IMR-90 (cell line): Measurements from ENCODE around the gene ZNF253. TPM values are rescaled to one million over a fixed set of nuclear protein-coding genes. Genes with fewer than 3 reads are reported as not detected.

Source experiments
- ATAC-seq: fragments of 200-7000 bp; cut with Tn5 transposase; 2 replicates; pipeline ENCODE4 v1.9.1; 2020; ENCODE audit warnings: low read depth, mild to moderate bottlenecking, moderate library complexity
- BruUV-seq: library from RNA; stranded (reverse); fragments of 400-500 nt; replicated peaks from 2 replicates; lab custom pipeline; 2021; lab: Mats Ljungman, UMichigan
- CTCF ChIA-PET: fragments of 300-600 bp; formaldehyde crosslinking; extraction: SDS; loops from one replicate; lab custom pipeline; 2021; ENCODE audit warnings: antibody characterized with exemption; lab: Yijun Ruan, JAX
- POLR2A ChIA-PET: fragments of 300-600 bp; sonication (Branson Sonifier 250); formaldehyde crosslinking; loops from one replicate; lab custom pipeline; 2022; ENCODE audit warnings: antibody characterized with exemption; ENCODE audit not compliant: unreplicated experiment; lab: Charles Lee
- DNase-seq: peaks from one replicate; pipeline ENCODE4 v3.0.0; 2013
- H2AFZ ChIP-seq: replicated peaks from 2 replicates; pipeline ENCODE3; 2013; ENCODE audit warnings: low read length, mild to moderate bottlenecking; ENCODE audit not compliant: poor library complexity
- H2AK5ac ChIP-seq: 2 replicates; pipeline ENCODE4 v1.6.1; 2013; ENCODE audit warnings: low read depth, low read length, inconsistent platforms
- H2AK9ac ChIP-seq: replicated peaks from 2 replicates; pipeline ENCODE3; 2013; ENCODE audit warnings: mild to moderate bottlenecking, low read depth, low read length, moderate library complexity; ENCODE audit not compliant: poor library complexity
- H2BK120ac ChIP-seq: 2 replicates; pipeline ENCODE4 v1.6.1; 2013; ENCODE audit warnings: low read depth, low read length, inconsistent platforms
- H2BK15ac ChIP-seq: 3 replicates; pipeline ENCODE4 v1.6.1; 2013; ENCODE audit warnings: low read depth, low read length, inconsistent platforms
- H2BK20ac ChIP-seq: 2 replicates; pipeline ENCODE4 v1.6.1; 2013; ENCODE audit warnings: low read depth, mild to moderate bottlenecking, inconsistent platforms, low read length, moderate library complexity
- H2BK5ac ChIP-seq: 2 replicates; pipeline ENCODE4 v1.6.1; 2013; ENCODE audit warnings: mild to moderate bottlenecking, low read depth, low read length, inconsistent platforms; ENCODE audit not compliant: poor library complexity, severe bottlenecking
- H3K14ac ChIP-seq: replicated peaks from 2 replicates; pipeline ENCODE4 v1.6.1; 2013; ENCODE audit warnings: low read depth, low read length, inconsistent platforms
- H3K18ac ChIP-seq: 2 replicates; pipeline ENCODE4 v1.6.1; 2013; ENCODE audit warnings: low read depth, low read length, control low read depth
- H3K23ac ChIP-seq: 2 replicates; pipeline ENCODE4 v1.6.1; 2013; ENCODE audit warnings: low read depth, low read length, inconsistent platforms
- H3K27ac ChIP-seq: 2 replicates; pipeline ENCODE4 v1.5.1; 2013; ENCODE audit warnings: mild to moderate bottlenecking, control low read depth, low read length; ENCODE audit not compliant: insufficient read depth
- H3K27me3 ChIP-seq: 2 replicates; pipeline ENCODE4 v1.6.1; 2013; ENCODE audit warnings: low read length; ENCODE audit not compliant: control insufficient read depth, insufficient read depth
- H3K36me3 ChIP-seq: 2 replicates; pipeline ENCODE4 v1.6.1; 2013; ENCODE audit warnings: low read length, mixed read lengths; ENCODE audit not compliant: control insufficient read depth, insufficient read depth
- H3K4ac ChIP-seq: 2 replicates; pipeline ENCODE4 v1.6.1; 2013; ENCODE audit warnings: low read depth, low read length, inconsistent platforms
- H3K4me1 ChIP-seq: 2 replicates; pipeline ENCODE4 v1.6.1; 2013; ENCODE audit warnings: low read length, mixed read lengths; ENCODE audit not compliant: control insufficient read depth, insufficient read depth
- H3K4me2 ChIP-seq: 2 replicates; pipeline ENCODE4 v1.6.1; 2013; ENCODE audit warnings: low read depth, mild to moderate bottlenecking, control low read depth, low read length, moderate library complexity
- H3K4me3 ChIP-seq: 2 replicates; pipeline ENCODE4 v1.5.1; 2013; ENCODE audit warnings: low read depth, mild to moderate bottlenecking, control low read depth, low read length, moderate library complexity; ENCODE audit not compliant: insufficient read depth
- H3K56ac ChIP-seq: 2 replicates; pipeline ENCODE4 v1.6.1; 2013; ENCODE audit warnings: low read length, inconsistent platforms; ENCODE audit not compliant: insufficient read depth; ENCODE audit errors: extremely low read depth
- H3K79me1 ChIP-seq, 2 experiments: 2 replicates each; pipeline ENCODE4 v1.6.1; 2013; ENCODE audit warnings: low read length in 2 of 2, inconsistent platforms in 1 of 2, low read depth in 1 of 2
- H3K9ac ChIP-seq: 2 replicates; pipeline ENCODE4 v1.6.1; 2013; ENCODE audit warnings: low read depth, low read length, control low read depth
- H3K9me1 ChIP-seq: 2 replicates; pipeline ENCODE4 v1.6.1; 2013; ENCODE audit warnings: low read length, inconsistent platforms; ENCODE audit not compliant: insufficient read depth
- H3K9me3 ChIP-seq: 2 replicates; pipeline ENCODE4 v1.6.1; 2013; ENCODE audit warnings: low read length; ENCODE audit not compliant: control insufficient read depth, insufficient read depth
- H4K20me1 ChIP-seq: 2 replicates; pipeline ENCODE4 v1.6.1; 2013; ENCODE audit warnings: low read length, inconsistent platforms; ENCODE audit not compliant: insufficient read depth
- H4K5ac ChIP-seq: 2 replicates; pipeline ENCODE4 v1.6.1; 2013; ENCODE audit warnings: mild to moderate bottlenecking, low read depth, low read length, control low read depth
- H4K8ac ChIP-seq, 2 experiments: 2 replicates each; pipeline ENCODE4 v1.6.1; 2013; ENCODE audit warnings: low read depth in 2 of 2, low read length in 2 of 2, control low read depth in 1 of 2, inconsistent platforms in 1 of 2
- H4K91ac ChIP-seq: 2 replicates; pipeline ENCODE4 v1.6.1; 2013; ENCODE audit warnings: low read depth, low read length, inconsistent platforms; ENCODE audit not compliant: insufficient read depth
- BHLHE40 ChIP-seq: fragments of 150-350 bp; IDR thresholded peaks from 2 replicates; pipeline ENCODE4 v1.6.1; 2016; ENCODE audit warnings: mild to moderate bottlenecking, low read depth, low read length
- CEBPB ChIP-seq: IDR thresholded peaks from 2 replicates; pipeline ENCODE4 v1.6.1; 2012; ENCODE audit warnings: low read depth, low read length, improper control_type of control experiment
- CHD1 ChIP-seq: IDR thresholded peaks from 2 replicates; pipeline ENCODE4 v1.6.1; 2012; ENCODE audit warnings: low read depth, low read length, improper control_type of control experiment
- FOS ChIP-seq: fragments of 150-350 bp; IDR thresholded peaks from 2 replicates; pipeline ENCODE4 v1.6.1; 2016; ENCODE audit warnings: low read depth, low read length
- MAFK ChIP-seq: IDR thresholded peaks from 2 replicates; pipeline ENCODE4 v1.6.1; 2012; ENCODE audit warnings: low read depth, low read length, improper control_type of control experiment
- MAZ ChIP-seq: IDR thresholded peaks from 2 replicates; pipeline ENCODE4 v1.6.1; 2012; ENCODE audit warnings: low read depth, mild to moderate bottlenecking, low read length, improper control_type of control experiment, moderate library complexity, borderline replicate concordance
- MXI1 ChIP-seq: IDR thresholded peaks from 2 replicates; pipeline ENCODE4 v1.6.1; 2012; ENCODE audit warnings: low read depth, mild to moderate bottlenecking, low read length, moderate library complexity, borderline replicate concordance
- NFE2L2 ChIP-seq: fragments of 150-350 bp; IDR thresholded peaks from 2 replicates; pipeline ENCODE4 v1.6.1; 2016; ENCODE audit warnings: low read depth, mild to moderate bottlenecking, low read length
- POLR2A ChIP-seq: IDR thresholded peaks from 2 replicates; pipeline ENCODE4 v1.6.1; 2012; ENCODE audit warnings: mild to moderate bottlenecking, low read depth, low read length
- RAD21 ChIP-seq: IDR thresholded peaks from 2 replicates; pipeline ENCODE4 v1.6.1; 2012; ENCODE audit warnings: low read length, improper control_type of control experiment
- RCOR1 ChIP-seq: IDR thresholded peaks from 2 replicates; pipeline ENCODE4 v1.6.1; 2012; ENCODE audit warnings: mild to moderate bottlenecking, low read length, improper control_type of control experiment; ENCODE audit not compliant: insufficient replicate concordance
- RFX5 ChIP-seq: IDR thresholded peaks from 2 replicates; pipeline ENCODE4 v1.8.0; 2012; ENCODE audit warnings: low read depth, mild to moderate bottlenecking, low read length, moderate library complexity
- SMC3 ChIP-seq: fragments of 150-350 bp; IDR thresholded peaks from 2 replicates; pipeline ENCODE4 v1.6.1; 2016; ENCODE audit warnings: low read depth, mild to moderate bottlenecking, antibody characterized with exemption, low read length, moderate library complexity
- WGBS, 2 experiments: methylation state at CpG; one replicate each; pipeline versions ENCODE4 v1.1.5 to v1.1.7; 2013; ENCODE audit warnings: missing lambda C conversion rate in 2 of 2; ENCODE audit not compliant: insufficient read length in 1 of 2; ENCODE audit errors: extremely low coverage in 2 of 2; 5-methylcytosine and 5-hydroxymethylcytosine counted together
- dilution Hi-C: fragments of 300-500 bp; cut with HindIII; formaldehyde crosslinking; loops from one replicate; pipeline ENCODE4 v1.14.3; 2018; ENCODE audit warnings: low sequenced_read_pairs; ENCODE audit not compliant: unreplicated experiment
- in situ Hi-C: fragments of 300-500 bp; cut with MboI; formaldehyde crosslinking; loops from 3 replicates; pipeline ENCODE4 v1.14.3; 2019; ENCODE audit warnings: low sequenced_read_pairs, inconsistent platforms, mixed read lengths
- intact Hi-C: fragments of 100-400 bp; cut with micrococcal nuclease; formaldehyde crosslinking; loops from 2 replicates; pipeline ENCODE4 v1.10.0; 2022
- polyA plus RNA-seq, 3 experiments: library from polyadenylated mRNA; depleted of rRNA; stranded (reverse); fragments of >200 nt; gene quantifications; 2 replicates each; pipeline ENCODE4 v1.2.3, GENCODE V29; 2012; ENCODE audit warnings: low replicate concordance in 1 of 3
- total RNA-seq: library from RNA; depleted of rRNA; stranded (reverse); fragments of >200 nt; gene quantifications from 2 replicates; pipeline ENCODE4 v1.2.3, GENCODE V29; 2012
- TF ChIP-seq, protein P1 (sequence below): fragments of 150-350 bp; IDR thresholded peaks from 2 replicates; pipeline ENCODE4 v1.6.1; 2017; ENCODE audit warnings: mild to moderate bottlenecking, antibody characterized with exemption, low read length, low read depth
- TF ChIP-seq, protein P2 (sequence below): conservative IDR thresholded peaks from 2 replicates; pipeline ENCODE4 v1.5.1; 2012; ENCODE audit warnings: mild to moderate bottlenecking, low read depth, low read length, improper control_type of control experiment
- TF ChIP-seq, protein P3 (sequence below): fragments of 150-350 bp; IDR thresholded peaks from 2 replicates; pipeline ENCODE4 v1.6.1; 2016; ENCODE audit warnings: low read depth, mild to moderate bottlenecking, low read length, moderate library complexity, borderline replicate concordance

The ZNF253 gene
- total and polyA plus RNA-seq, 2 of the 4 experiments (the other 2 are of a cell fraction) = 0.74 to 3.4 TPM

DNA sequence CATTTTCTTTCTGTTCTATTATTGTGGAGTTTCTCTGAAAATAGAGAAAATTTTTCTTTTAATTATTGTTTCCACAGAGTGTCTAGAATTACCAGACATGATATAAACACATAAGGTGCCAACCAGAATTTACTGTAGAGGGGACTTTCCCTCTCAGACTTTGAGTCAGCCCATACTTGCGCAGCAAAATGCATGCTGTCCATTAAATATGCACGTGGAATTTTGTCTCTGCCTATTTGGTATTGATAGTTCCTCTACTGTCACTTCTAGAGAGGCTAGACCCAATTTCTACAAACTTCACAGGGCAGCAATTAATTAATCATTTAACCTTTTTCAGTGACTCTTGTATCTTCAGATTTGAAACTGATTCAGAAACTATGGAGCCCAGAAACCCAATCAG is 44.0 kb downstream of the ZNF253 start:
- Histone ChIP-seq H3K27ac (no peak overlapping the region), H3K36me3 (peaks cover 6% of the 10 kb centered on the region), H4K8ac (no peak overlapping the region), H4K20me1 (no peaks in the 10 kb centered on the region; the same call in 1 of the 2 replicates), H2AK9ac (no peak overlapping the region), H3K4me1 (0 out of 2 replicates have a peak, but pooled peaks cover 2% of the 10 kb centered on the region), H3K9ac (no peak overlapping the region), H3K79me1 (peaks cover 3 to 11% of the 10 kb centered on the region in 2 experiments; a peak in 2 of 4 replicates), H2BK5ac (no peak overlapping the region), H3K4ac (no peak overlapping the region), H4K91ac (no peak overlapping the region), H2AK5ac (no peak overlapping the region), H2AFZ (no peak overlapping the region), H3K9me1 (no peaks in the 10 kb centered on the region), H2BK20ac (no peak overlapping the region), H3K4me3 (no peak overlapping the region), H3K23ac (no peak overlapping the region), H3K27me3 (no peaks in the 10 kb centered on the region), H3K56ac (no peak overlapping the region), H3K4me2 (no peak overlapping the region), H4K5ac (no peak overlapping the region), H2BK15ac (no peak overlapping the region), H3K14ac (no peak overlapping the region), H2BK120ac (no peak overlapping the region), H3K18ac (no peak overlapping the region), H3K9me3 (peaks cover 2% of the 10 kb centered on the region; the same call in 1 of the 2 replicates)
- WGBS, 2 experiments = no CpG with 5 or more reads among the region's 2 CpGs
- no peak for DNase-seq
- no peak for ATAC-seq
- intact Hi-C loops = loop anchor here (10.0 kb wide), 1 partner anchor 625 kb away; no protein-coding TSS in a partner anchor
- CTCF ChIA-PET = no interaction called here
- POLR2A ChIA-PET = no interaction called here
- TF ChIP-seq RFX5 (no peak), CHD1 (no peak), RAD21 (no peak), MAFK (no peak), SMC3 (no peak), FOS (no peak), NFE2L2 (no peak), MXI1 (no peak), BHLHE40 (no peak), RCOR1 (no peak), CEBPB (no peak), POLR2A (no peak), MAZ (no peak)
- TF ChIP-seq, protein P1, sequence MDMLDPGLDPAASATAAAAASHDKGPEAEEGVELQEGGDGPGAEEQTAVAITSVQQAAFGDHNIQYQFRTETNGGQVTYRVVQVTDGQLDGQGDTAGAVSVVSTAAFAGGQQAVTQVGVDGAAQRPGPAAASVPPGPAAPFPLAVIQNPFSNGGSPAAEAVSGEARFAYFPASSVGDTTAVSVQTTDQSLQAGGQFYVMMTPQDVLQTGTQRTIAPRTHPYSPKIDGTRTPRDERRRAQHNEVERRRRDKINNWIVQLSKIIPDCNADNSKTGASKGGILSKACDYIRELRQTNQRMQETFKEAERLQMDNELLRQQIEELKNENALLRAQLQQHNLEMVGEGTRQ = no peak
- TF ChIP-seq, protein P2, sequence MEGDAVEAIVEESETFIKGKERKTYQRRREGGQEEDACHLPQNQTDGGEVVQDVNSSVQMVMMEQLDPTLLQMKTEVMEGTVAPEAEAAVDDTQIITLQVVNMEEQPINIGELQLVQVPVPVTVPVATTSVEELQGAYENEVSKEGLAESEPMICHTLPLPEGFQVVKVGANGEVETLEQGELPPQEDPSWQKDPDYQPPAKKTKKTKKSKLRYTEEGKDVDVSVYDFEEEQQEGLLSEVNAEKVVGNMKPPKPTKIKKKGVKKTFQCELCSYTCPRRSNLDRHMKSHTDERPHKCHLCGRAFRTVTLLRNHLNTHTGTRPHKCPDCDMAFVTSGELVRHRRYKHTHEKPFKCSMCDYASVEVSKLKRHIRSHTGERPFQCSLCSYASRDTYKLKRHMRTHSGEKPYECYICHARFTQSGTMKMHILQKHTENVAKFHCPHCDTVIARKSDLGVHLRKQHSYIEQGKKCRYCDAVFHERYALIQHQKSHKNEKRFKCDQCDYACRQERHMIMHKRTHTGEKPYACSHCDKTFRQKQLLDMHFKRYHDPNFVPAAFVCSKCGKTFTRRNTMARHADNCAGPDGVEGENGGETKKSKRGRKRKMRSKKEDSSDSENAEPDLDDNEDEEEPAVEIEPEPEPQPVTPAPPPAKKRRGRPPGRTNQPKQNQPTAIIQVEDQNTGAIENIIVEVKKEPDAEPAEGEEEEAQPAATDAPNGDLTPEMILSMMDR = no peak
- TF ChIP-seq, protein P3, sequence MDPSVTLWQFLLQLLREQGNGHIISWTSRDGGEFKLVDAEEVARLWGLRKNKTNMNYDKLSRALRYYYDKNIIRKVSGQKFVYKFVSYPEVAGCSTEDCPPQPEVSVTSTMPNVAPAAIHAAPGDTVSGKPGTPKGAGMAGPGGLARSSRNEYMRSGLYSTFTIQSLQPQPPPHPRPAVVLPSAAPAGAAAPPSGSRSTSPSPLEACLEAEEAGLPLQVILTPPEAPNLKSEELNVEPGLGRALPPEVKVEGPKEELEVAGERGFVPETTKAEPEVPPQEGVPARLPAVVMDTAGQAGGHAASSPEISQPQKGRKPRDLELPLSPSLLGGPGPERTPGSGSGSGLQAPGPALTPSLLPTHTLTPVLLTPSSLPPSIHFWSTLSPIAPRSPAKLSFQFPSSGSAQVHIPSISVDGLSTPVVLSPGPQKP = no peak
- BruUV-seq = no TSS peak
- dilution Hi-C loops = no loop called here
- in situ Hi-C loops = no loop called here
